Activated naive CD8-positive, alpha-beta T cell treated with anti-CD3 and anti-CD28 coated beads, Interleukin-2, amount 10 ng/mL, durations not matched to agents 7 days and 5 days (primary cell): Measurements from ENCODE around the gene PCARE. TPM values are rescaled to one million over a fixed set of nuclear protein-coding genes. Genes with fewer than 3 reads are reported as not detected.

ENCODE experiments used
- ATAC-seq: fragments of 150-1000 bp; cut with Tn5 transposase; one replicate; pipeline ENCODE4 v1.10.0; 2021; ENCODE audit warnings: low read depth, moderate library complexity
- POLR2A ChIA-PET: fragments of 350-600 bp; sonication (Branson Sonifier 250); formaldehyde crosslinking; loops from one replicate; lab custom pipeline; 2021; ENCODE audit warnings: antibody characterized with exemption; lab: Charles Lee
- DNase-seq: peaks from one replicate; pipeline ENCODE4 v3.0.0; 2021
- H3K27ac Mint-ChIP-seq: one replicate; pipeline ENCODE4 v1.8.0; 2022; ENCODE audit warnings: mild to moderate bottlenecking, mixed read lengths
- H3K27me3 Mint-ChIP-seq: one replicate; pipeline ENCODE4 v1.8.0; 2022; ENCODE audit warnings: mild to moderate bottlenecking, moderate library complexity, mixed read lengths
- H3K36me3 Mint-ChIP-seq: one replicate; pipeline ENCODE4 v1.8.0; 2021; ENCODE audit warnings: mild to moderate bottlenecking, mixed read lengths
- H3K4me1 Mint-ChIP-seq: one replicate; pipeline ENCODE4 v1.8.0; 2021; ENCODE audit warnings: mixed read lengths
- H3K4me3 Mint-ChIP-seq: one replicate; pipeline ENCODE4 v1.8.0; 2022; ENCODE audit warnings: mild to moderate bottlenecking, moderate library complexity, mixed read lengths
- H3K9me3 Mint-ChIP-seq: one replicate; pipeline ENCODE4 v1.8.0; 2021; ENCODE audit warnings: mixed read lengths
- total RNA-seq, 2 experiments: library from RNA; stranded (reverse); gene quantifications; one replicate each; pipeline ENCODE4 v1.2.3, GENCODE V29; 2021

PCARE gene
- total RNA-seq, 2 experiments from 2014 or later = not detected

- Mint-ChIP-seq H3K36me3 (no peaks in the 10 kb centered on the region), H3K27ac (no peak overlapping the region), H3K4me3 (no peak overlapping the region), H3K27me3 (no peaks in the 10 kb centered on the region), H3K9me3 (no peaks in the 10 kb centered on the region), H3K4me1 (no peaks in the 10 kb centered on the region)
- ATAC-seq (no peak), DNase-seq (no peak)
- POLR2A ChIA-PET = no interaction called here
These were observed 9.1 kb downstream of the PCARE start for GRCh38 chr2:29065068-29065811.

DNA sequence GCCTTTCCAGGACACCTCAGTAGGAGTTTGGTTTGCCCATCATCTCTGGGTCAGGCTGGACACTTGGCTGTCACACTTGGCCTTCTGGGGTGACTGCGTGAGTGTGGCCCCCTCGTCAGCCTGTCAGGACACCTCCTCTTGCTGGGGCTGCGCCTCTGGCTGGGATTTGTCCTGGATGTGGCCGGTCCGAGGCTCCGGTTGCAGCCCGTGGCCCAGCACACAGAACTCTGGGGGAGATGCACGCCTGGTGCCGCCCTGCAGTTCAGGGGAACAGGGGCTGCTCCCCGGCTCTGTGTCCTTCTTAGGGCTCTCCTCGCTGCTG, 9.6 kb downstream of the PCARE start:
- Mint-ChIP-seq H3K9me3 (no peaks in the 10 kb centered on the region), H3K27ac (no peak overlapping the region), H3K27me3 (no peaks in the 10 kb centered on the region), H3K36me3 (no peaks in the 10 kb centered on the region), H3K4me3 (no peak overlapping the region), H3K4me1 (no peaks in the 10 kb centered on the region)
- POLR2A ChIA-PET = no interaction called here
- no peak for DNase-seq
- no peak for ATAC-seq

- POLR2A ChIA-PET = no interaction called here
These were observed 10.0 kb downstream of the PCARE start for GRCh38 chr2:29064346-29064715.

GRCh38 chr2:29063646-29064345, 10.5 kb downstream of the PCARE start:
- no peak for ATAC-seq
- H3K9me3 Mint-ChIP-seq = no peaks in the 10 kb centered on the region
- no peak for DNase-seq
- POLR2A ChIA-PET = no interaction called here
- H3K27ac Mint-ChIP-seq = no peak overlapping the region
- no peaks in the 10 kb centered on the region for H3K27me3 Mint-ChIP-seq
- no peaks in the 10 kb centered on the region for H3K4me1 Mint-ChIP-seq
- H3K4me3 Mint-ChIP-seq = no peak overlapping the region
- H3K36me3 Mint-ChIP-seq = no peaks in the 10 kb centered on the region

More at GRCh38 chr2:29064346-29064715, 10.0 kb downstream of the PCARE start:
- Mint-ChIP-seq H3K36me3 (no peaks in the 10 kb centered on the region), H3K4me3 (no peak overlapping the region), H3K27me3 (no peaks in the 10 kb centered on the region), H3K9me3 (no peaks in the 10 kb centered on the region), H3K27ac (no peak overlapping the region), H3K4me1 (no peaks in the 10 kb centered on the region)
- no peak for ATAC-seq
- no peak for DNase-seq

- DNase-seq (no peak), ATAC-seq (no peak)
- no peak overlapping the region for H3K4me3 Mint-ChIP-seq
- no peak overlapping the region for H3K27ac Mint-ChIP-seq
- POLR2A ChIA-PET = no interaction called here
- no peaks in the 10 kb centered on the region for H3K27me3 Mint-ChIP-seq
- no peaks in the 10 kb centered on the region for H3K4me1 Mint-ChIP-seq
- H3K9me3 Mint-ChIP-seq = no peaks in the 10 kb centered on the region
- no peaks in the 10 kb centered on the region for H3K36me3 Mint-ChIP-seq
These were observed 11.3 kb downstream of the PCARE start for GRCh38 chr2:29063056-29063455.

GRCh38 chr2:29062371-29062770, 12.0 kb downstream of the PCARE start:
- ATAC-seq = no peak
- POLR2A ChIA-PET = no interaction called here
- no peaks in the 10 kb centered on the region for H3K9me3 Mint-ChIP-seq

GRCh38 chr2:29061616-29062015, 12.7 kb downstream of the PCARE start:
- Mint-ChIP-seq H3K4me1 (peaks cover 1% of the 10 kb centered on the region), H3K27ac (no peak overlapping the region), H3K4me3 (no peak overlapping the region), H3K9me3 (no peaks in the 10 kb centered on the region), H3K27me3 (no peaks in the 10 kb centered on the region), H3K36me3 (no peaks in the 10 kb centered on the region)
- DNase-seq = no peak
- ATAC-seq = no peak
- POLR2A ChIA-PET = no interaction called here

More at GRCh38 chr2:29062371-29062770, 12.0 kb downstream of the PCARE start:
- Mint-ChIP-seq H3K27ac (no peak overlapping the region), H3K4me1 (peaks cover 1% of the 10 kb centered on the region), H3K27me3 (no peaks in the 10 kb centered on the region), H3K4me3 (no peak overlapping the region), H3K36me3 (no peaks in the 10 kb centered on the region)
- no peak for DNase-seq

- Mint-ChIP-seq H3K4me1 (peaks cover 1% of the 10 kb centered on the region), H3K9me3 (no peaks in the 10 kb centered on the region), H3K36me3 (no peaks in the 10 kb centered on the region), H3K27me3 (no peaks in the 10 kb centered on the region), H3K4me3 (no peak overlapping the region), H3K27ac (no peak overlapping the region)
- DNase-seq (no peak), ATAC-seq (no peak)
- POLR2A ChIA-PET = no interaction called here
These were observed 13.1 kb downstream of the PCARE start for GRCh38 chr2:29061176-29061575.

GRCh38 chr2:29060441-29060840, 13.9 kb downstream of the PCARE start:
- POLR2A ChIA-PET = no interaction called here
- H3K27ac Mint-ChIP-seq = no peak overlapping the region
- peaks cover 1% of the 10 kb centered on the region for H3K4me1 Mint-ChIP-seq
- H3K9me3 Mint-ChIP-seq = no peaks in the 10 kb centered on the region
- H3K27me3 Mint-ChIP-seq = no peaks in the 10 kb centered on the region
- ATAC-seq (no peak), DNase-seq (no peak)
- H3K36me3 Mint-ChIP-seq = no peaks in the 10 kb centered on the region
- H3K4me3 Mint-ChIP-seq = no peak overlapping the region

DNA sequence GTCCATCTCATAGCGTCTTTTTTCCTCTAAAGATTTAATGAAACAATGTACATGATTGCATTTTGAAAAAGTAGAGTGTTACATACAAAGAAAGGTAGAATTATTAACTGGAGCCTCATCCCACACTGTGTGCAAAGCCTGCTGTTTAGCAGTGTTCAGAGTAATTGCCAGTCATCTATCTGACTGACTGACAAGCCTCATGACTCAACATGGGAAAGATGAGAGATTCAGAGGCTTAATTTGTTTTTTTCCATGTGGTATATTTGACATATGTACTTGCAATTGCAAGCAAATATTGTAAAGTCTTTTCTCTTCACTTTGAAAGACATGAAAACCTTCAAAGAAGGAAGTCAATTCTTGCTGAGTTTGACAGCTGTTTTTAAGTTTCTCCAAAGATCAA, 14.7 kb downstream of the PCARE start:
- H3K4me3 Mint-ChIP-seq = no peak overlapping the region
- ATAC-seq = no peak
- no peaks in the 10 kb centered on the region for H3K36me3 Mint-ChIP-seq
- DNase-seq = no peak
- POLR2A ChIA-PET = no interaction called here
- no peaks in the 10 kb centered on the region for H3K9me3 Mint-ChIP-seq
- H3K27ac Mint-ChIP-seq = no peak overlapping the region
- no peaks in the 10 kb centered on the region for H3K27me3 Mint-ChIP-seq
- peaks cover 1% of the 10 kb centered on the region for H3K4me1 Mint-ChIP-seq

GRCh38 chr2:29057006-29057405, 17.3 kb downstream of the PCARE start:
- H3K9me3 Mint-ChIP-seq = no peaks in the 10 kb centered on the region
- H3K4me1 Mint-ChIP-seq = peaks cover 1% of the 10 kb centered on the region
- no peak for ATAC-seq
- H3K27me3 Mint-ChIP-seq = no peaks in the 10 kb centered on the region
- no peaks in the 10 kb centered on the region for H3K36me3 Mint-ChIP-seq
- POLR2A ChIA-PET = no interaction called here
- no peak overlapping the region for H3K4me3 Mint-ChIP-seq
- H3K27ac Mint-ChIP-seq = no peak overlapping the region
- DNase-seq = no peak

DNA sequence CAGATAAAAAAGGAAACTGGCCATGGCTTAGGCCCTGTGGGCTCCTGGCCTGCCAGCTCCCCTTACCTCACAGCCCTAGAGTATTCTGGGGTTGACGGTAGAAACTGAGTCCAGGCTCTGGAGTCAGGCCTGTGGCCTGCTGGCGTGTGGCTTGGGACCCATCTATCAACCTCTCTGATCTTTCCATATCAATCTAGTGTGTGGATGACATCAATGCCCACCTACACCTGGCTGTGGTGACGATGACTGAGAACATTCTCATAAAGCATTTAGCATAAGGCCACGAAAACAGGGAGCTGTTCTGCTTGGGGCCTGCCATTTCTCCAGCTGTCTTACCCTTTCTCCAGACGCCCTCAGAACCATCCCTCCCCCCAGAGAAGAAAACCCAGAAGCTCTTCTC, 17.9 kb downstream of the PCARE start:
- H3K36me3 Mint-ChIP-seq = no peaks in the 10 kb centered on the region
- H3K27me3 Mint-ChIP-seq = no peaks in the 10 kb centered on the region
- no peaks in the 10 kb centered on the region for H3K9me3 Mint-ChIP-seq
- ATAC-seq (no peak), DNase-seq (no peak)
- H3K4me3 Mint-ChIP-seq = no peak overlapping the region
- peaks cover 1% of the 10 kb centered on the region for H3K4me1 Mint-ChIP-seq
- POLR2A ChIA-PET = no interaction called here
- no peak overlapping the region for H3K27ac Mint-ChIP-seq

DNA sequence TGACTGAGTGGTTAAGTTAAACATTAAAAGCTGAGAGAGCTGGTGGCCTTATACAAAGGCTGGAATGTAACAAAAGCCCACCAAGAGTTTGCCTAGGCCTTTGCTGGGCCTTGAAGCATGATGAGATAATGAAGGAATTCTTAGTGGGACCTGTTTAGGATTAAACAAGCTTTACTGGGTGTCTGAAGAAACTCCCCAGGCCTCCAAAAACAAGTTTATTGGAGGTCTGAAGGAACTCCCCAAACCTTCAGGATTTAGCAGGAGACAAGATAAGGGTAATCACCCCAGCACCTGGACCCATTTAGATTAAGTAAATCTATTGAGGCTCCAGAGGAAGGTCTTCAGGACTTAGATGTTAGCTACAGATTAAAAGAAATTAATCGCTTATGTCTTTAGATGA, 18.7 kb downstream of the PCARE start:
- POLR2A ChIA-PET = no interaction called here
- ATAC-seq = no peak
- H3K27ac Mint-ChIP-seq = no peak overlapping the region
- DNase-seq = no peak
- H3K4me3 Mint-ChIP-seq = no peak overlapping the region
- no peaks in the 10 kb centered on the region for H3K36me3 Mint-ChIP-seq
- H3K9me3 Mint-ChIP-seq = no peaks in the 10 kb centered on the region
- H3K4me1 Mint-ChIP-seq = peaks cover 1% of the 10 kb centered on the region
- no peaks in the 10 kb centered on the region for H3K27me3 Mint-ChIP-seq

- ATAC-seq (no peak), DNase-seq (no peak)
- Mint-ChIP-seq H3K4me1 (peaks cover 1% of the 10 kb centered on the region), H3K27me3 (no peaks in the 10 kb centered on the region), H3K27ac (no peak overlapping the region), H3K9me3 (no peaks in the 10 kb centered on the region), H3K36me3 (no peaks in the 10 kb centered on the region), H3K4me3 (no peak overlapping the region)
- POLR2A ChIA-PET = no interaction called here
These were observed 19.9 kb downstream of the PCARE start for GRCh38 chr2:29054430-29054829.
